OCI-LY1 (cell line): ENCODE results near the gene CELSR1.

Source experiments
- H2AFZ ChIP-seq: fragments of 200-600 bp; sonication (generic), shearing (Covaris generic); 2 replicates; pipeline ENCODE4 v1.6.0; 2014; ENCODE audit warnings: antibody characterized with exemption, mild to moderate bottlenecking, low read length
- H3F3A ChIP-seq: fragments of 200-600 bp; sonication (generic), shearing (Covaris generic); 2 replicates; pipeline ENCODE4 v1.6.0; 2014; ENCODE audit warnings: mild to moderate bottlenecking, antibody characterized with exemption, low read length, moderate library complexity; ENCODE audit not compliant: insufficient read depth
- H3K27ac ChIP-seq: fragments of 200-600 bp; sonication (generic); 2 replicates; pipeline ENCODE4 v1.5.1; 2014; ENCODE audit warnings: low read length, mixed run types, mild to moderate bottlenecking, low read depth; ENCODE audit not compliant: poor library complexity, severe bottlenecking
- H3K27me3 ChIP-seq: fragments of 200-600 bp; sonication (generic); 2 replicates; pipeline ENCODE4 v1.6.0; 2014; ENCODE audit warnings: antibody characterized with exemption, mild to moderate bottlenecking, low read length, moderate library complexity; ENCODE audit not compliant: insufficient read depth
- H3K36me3 ChIP-seq: fragments of 200-600 bp; sonication (generic); 2 replicates; pipeline ENCODE4 v1.6.1; 2014; ENCODE audit warnings: mild to moderate bottlenecking, antibody characterized with exemption, low read length, moderate library complexity, mixed read lengths; ENCODE audit not compliant: insufficient read depth
- H3K4me1 ChIP-seq: fragments of 200-600 bp; sonication (generic); 2 replicates; pipeline ENCODE4 v1.5.1; 2014; ENCODE audit warnings: mild to moderate bottlenecking, low read length, moderate library complexity; ENCODE audit not compliant: insufficient read depth, severe bottlenecking
- H3K4me2 ChIP-seq: fragments of 200-600 bp; sonication (generic), shearing (Covaris generic); 2 replicates; pipeline ENCODE4 v1.6.1; 2014; ENCODE audit warnings: low read length
- H3K4me3 ChIP-seq: fragments of 200-600 bp; sonication (generic); 2 replicates; pipeline ENCODE4 v1.5.1; 2014; ENCODE audit warnings: low read length, low read depth, mild to moderate bottlenecking, mixed read lengths; ENCODE audit not compliant: poor library complexity, severe bottlenecking
- H3K79me2 ChIP-seq: fragments of 200-600 bp; shearing (Covaris generic); 2 replicates; pipeline ENCODE4 v1.6.1; 2016; ENCODE audit warnings: mixed run types, low read length, mixed read lengths; ENCODE audit not compliant: insufficient read depth
- H3K9ac ChIP-seq: fragments of 200-600 bp; sonication (generic), shearing (Covaris generic); 2 replicates; pipeline ENCODE4 v1.6.1; 2014; ENCODE audit warnings: mild to moderate bottlenecking, low read length, mixed read lengths
- H3K9me2 ChIP-seq: fragments of 200-600 bp; sonication (generic), shearing (Covaris generic); 2 replicates; pipeline ENCODE4 v1.6.1; 2014; ENCODE audit warnings: low read depth, mild to moderate bottlenecking, low read length, mixed read lengths
- H3K9me3 ChIP-seq: fragments of 200-600 bp; shearing (Covaris generic); 2 replicates; pipeline ENCODE4 v1.6.1; 2014; ENCODE audit warnings: low read length, mixed read lengths
- H4K20me1 ChIP-seq: fragments of 200-600 bp; sonication (generic), shearing (Covaris generic); 2 replicates; pipeline ENCODE4 v1.6.0; 2016; ENCODE audit warnings: mild to moderate bottlenecking, low read length; ENCODE audit not compliant: insufficient read depth
- EZH2 ChIP-seq: fragments of 200-600 bp; sonication (generic), shearing (Covaris generic); IDR thresholded peaks from 2 replicates; pipeline ENCODE4 v1.8.0; 2017; ENCODE audit warnings: borderline replicate concordance, mixed run types, mild to moderate bottlenecking, antibody characterized with exemption, low read length, moderate library complexity, mixed read lengths
- TF ChIP-seq, protein P1 (sequence below): fragments of 200-600 bp; sonication (generic), shearing (Covaris generic); IDR thresholded peaks from 2 replicates; pipeline ENCODE4 v1.5.1; 2017; ENCODE audit warnings: mild to moderate bottlenecking, antibody characterized with exemption, low read length, moderate library complexity, mixed read lengths

The CELSR1 gene

DNA sequence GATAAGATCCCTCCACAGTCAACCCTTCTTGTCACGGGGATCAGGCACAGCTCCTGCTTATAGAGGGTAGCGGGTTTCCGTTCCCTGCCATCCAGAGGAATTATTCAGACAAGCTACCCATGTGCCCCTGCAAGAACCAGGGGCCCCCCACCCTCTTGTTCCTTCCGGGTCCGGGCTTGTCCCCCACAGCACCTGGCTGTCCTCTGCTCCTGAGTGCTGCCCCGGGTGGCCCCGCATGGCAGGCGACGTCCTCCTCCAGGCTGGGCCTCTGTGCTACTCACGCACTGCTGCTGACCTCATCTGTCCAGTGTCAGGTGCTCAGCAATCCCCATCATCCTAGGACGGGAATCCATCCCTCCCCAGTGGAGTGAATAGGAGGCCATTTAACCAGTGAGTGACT, 24.7 kb downstream of the CELSR1 start:
- Histone ChIP-seq H3K4me2 (no peak overlapping the region), H2AFZ (no peak overlapping the region), H3K27ac (no peak overlapping the region), H3K9me2 (no peaks in the 10 kb centered on the region), H3K27me3 (peaks cover 7% of the 10 kb centered on the region; the same call in 1 of the 2 replicates), H3K79me2 (no peaks in the 10 kb centered on the region), H3F3A (no peaks in the 10 kb centered on the region), H3K4me3 (no peak overlapping the region), H3K4me1 (peaks cover 3% of the 10 kb centered on the region), H3K9ac (no peak overlapping the region), H4K20me1 (no peaks in the 10 kb centered on the region), H3K9me3 (no peaks in the 10 kb centered on the region), H3K36me3 (no peaks in the 10 kb centered on the region)
- TF ChIP-seq EZH2, result no peak
- TF ChIP-seq, protein P1, sequence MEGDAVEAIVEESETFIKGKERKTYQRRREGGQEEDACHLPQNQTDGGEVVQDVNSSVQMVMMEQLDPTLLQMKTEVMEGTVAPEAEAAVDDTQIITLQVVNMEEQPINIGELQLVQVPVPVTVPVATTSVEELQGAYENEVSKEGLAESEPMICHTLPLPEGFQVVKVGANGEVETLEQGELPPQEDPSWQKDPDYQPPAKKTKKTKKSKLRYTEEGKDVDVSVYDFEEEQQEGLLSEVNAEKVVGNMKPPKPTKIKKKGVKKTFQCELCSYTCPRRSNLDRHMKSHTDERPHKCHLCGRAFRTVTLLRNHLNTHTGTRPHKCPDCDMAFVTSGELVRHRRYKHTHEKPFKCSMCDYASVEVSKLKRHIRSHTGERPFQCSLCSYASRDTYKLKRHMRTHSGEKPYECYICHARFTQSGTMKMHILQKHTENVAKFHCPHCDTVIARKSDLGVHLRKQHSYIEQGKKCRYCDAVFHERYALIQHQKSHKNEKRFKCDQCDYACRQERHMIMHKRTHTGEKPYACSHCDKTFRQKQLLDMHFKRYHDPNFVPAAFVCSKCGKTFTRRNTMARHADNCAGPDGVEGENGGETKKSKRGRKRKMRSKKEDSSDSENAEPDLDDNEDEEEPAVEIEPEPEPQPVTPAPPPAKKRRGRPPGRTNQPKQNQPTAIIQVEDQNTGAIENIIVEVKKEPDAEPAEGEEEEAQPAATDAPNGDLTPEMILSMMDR, result no peak

DNA sequence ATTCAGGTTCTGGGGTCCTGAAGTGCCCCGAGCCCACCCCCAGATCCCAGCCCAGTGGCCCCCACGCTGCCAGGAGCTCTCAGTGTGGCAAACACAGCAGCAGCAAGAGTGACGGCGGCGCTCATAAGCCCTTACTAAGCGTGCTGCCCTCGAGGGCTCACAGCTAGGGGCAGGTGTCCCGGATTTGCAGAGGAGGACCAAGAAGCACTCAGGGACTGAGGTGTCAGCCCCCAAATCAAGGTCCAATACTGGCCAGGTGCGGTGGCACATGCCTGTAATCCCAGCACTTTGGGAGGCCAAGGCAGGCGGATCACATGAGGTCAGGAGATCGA, 25.4 kb downstream of the CELSR1 start:
- Histone ChIP-seq H3K9ac (no peak overlapping the region), H3F3A (no peaks in the 10 kb centered on the region), H3K79me2 (no peaks in the 10 kb centered on the region), H3K27me3 (peaks cover 7% of the 10 kb centered on the region; the same call in 1 of the 2 replicates), H4K20me1 (no peaks in the 10 kb centered on the region), H3K4me1 (no peaks in the 10 kb centered on the region), H3K27ac (no peak overlapping the region), H3K9me3 (no peaks in the 10 kb centered on the region), H2AFZ (no peak overlapping the region), H3K36me3 (no peaks in the 10 kb centered on the region), H3K4me2 (no peak overlapping the region), H3K4me3 (no peak overlapping the region), H3K9me2 (no peaks in the 10 kb centered on the region)
- TF ChIP-seq EZH2, result no peak
- TF ChIP-seq, protein P1, result no peak

DNA sequence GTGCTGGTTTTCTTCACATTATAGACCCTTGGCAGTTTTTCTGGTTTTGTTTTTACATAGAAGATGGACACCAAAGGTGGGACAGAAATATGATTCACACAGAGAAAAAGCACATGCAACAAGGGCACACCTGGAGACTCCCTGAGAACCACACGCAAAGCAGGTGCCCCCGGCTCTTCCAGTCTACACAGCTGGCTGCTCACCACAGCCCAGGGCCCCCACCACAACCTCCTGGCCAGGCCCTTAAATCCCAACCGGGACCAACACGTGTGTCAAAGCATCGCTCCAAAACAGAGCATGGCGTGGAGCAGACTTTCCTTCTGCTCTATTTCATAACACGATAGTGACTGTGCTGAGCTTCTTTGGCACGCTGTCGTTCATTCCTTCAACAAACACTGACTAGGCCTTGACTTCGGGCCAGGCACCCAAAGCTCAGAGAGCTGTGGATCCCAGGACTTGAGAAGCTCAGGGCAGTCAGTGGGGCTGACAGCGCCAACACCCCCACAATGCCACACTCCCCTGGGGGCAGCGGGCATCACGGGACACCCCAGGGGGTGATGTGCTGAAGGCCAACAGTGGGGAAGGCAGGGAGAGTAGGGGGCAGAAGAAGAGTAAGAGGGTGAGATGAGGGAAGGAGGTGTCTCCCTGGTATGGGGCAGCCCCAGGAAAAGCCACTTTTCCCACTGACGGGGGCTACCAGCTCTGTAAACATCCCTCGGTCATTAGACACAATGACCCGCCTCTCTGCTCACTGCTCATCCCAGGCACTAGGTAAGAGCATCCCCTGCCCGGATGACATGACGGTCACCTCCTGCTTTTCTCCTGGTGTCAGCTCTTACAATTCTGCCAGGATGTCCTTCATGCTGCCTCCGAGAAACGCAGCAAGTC, 26.0 kb downstream of the CELSR1 start:
- Histone ChIP-seq H2AFZ (no peak overlapping the region), H3K9me3 (no peaks in the 10 kb centered on the region), H3K9ac (no peak overlapping the region), H3K4me1 (no peaks in the 10 kb centered on the region), H4K20me1 (no peaks in the 10 kb centered on the region), H3K4me2 (no peak overlapping the region), H3K4me3 (no peak overlapping the region), H3K9me2 (no peaks in the 10 kb centered on the region), H3F3A (no peaks in the 10 kb centered on the region), H3K79me2 (no peaks in the 10 kb centered on the region), H3K36me3 (no peaks in the 10 kb centered on the region), H3K27me3 (peaks cover 7% of the 10 kb centered on the region; the same call in 1 of the 2 replicates), H3K27ac (no peak overlapping the region)
- no peak for TF ChIP-seq EZH2
- TF ChIP-seq, protein P1, result no peak
